Measurements from ENCODE around the gene DAND5. TPM values are rescaled to one million over a fixed set of nuclear protein-coding genes. Genes with fewer than 3 reads are reported as not detected.

Gene DAND5
- total RNA-seq, 2 experiments from 2014 or later = not detected

DNA sequence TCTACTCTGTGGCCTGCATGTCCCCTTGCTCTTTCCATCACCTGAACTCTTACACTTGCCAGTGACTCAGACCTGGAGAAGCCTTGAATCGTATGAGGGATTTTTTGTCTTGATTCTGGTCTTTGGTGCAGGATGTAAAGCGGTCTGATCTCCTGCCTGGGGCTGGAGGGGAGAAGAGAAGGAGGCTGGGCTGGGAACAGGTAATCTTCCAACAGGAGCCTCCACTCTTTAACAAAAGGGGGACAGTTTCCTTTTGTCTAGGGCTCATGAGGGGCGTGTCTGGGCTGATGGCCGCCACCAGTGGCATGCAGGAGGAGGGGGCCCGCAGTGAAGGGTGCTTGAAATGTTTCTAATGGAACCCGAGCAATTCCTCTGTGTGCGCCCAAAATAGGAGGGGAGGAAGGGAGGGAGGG is 50.6 kb downstream of the DAND5 start:
- no peak for ATAC-seq
- H3K36me3 Mint-ChIP-seq (ENCODE audit: low read depth) = peaks cover 4% of the 10 kb centered on the region
- no peak for DNase-seq
- peaks cover 18% of the 10 kb centered on the region for H3K4me1 Mint-ChIP-seq (ENCODE audit: low read depth)
- intact Hi-C loops (cut with micrococcal nuclease) = no loop called here
- no peaks in the 10 kb centered on the region for H3K9me3 Mint-ChIP-seq
- H3K4me3 Mint-ChIP-seq = no peak overlapping the region
- ChIA-PET POLR2A (no interaction called here), CTCF (no interaction called here)
- peaks cover 28% of the 10 kb centered on the region for H3K27me3 Mint-ChIP-seq
- no peak for TF ChIP-seq CTCF (IDR thresholded peaks at IDR 0.05)
- H3K27ac Mint-ChIP-seq = no peak overlapping the region

DNA sequence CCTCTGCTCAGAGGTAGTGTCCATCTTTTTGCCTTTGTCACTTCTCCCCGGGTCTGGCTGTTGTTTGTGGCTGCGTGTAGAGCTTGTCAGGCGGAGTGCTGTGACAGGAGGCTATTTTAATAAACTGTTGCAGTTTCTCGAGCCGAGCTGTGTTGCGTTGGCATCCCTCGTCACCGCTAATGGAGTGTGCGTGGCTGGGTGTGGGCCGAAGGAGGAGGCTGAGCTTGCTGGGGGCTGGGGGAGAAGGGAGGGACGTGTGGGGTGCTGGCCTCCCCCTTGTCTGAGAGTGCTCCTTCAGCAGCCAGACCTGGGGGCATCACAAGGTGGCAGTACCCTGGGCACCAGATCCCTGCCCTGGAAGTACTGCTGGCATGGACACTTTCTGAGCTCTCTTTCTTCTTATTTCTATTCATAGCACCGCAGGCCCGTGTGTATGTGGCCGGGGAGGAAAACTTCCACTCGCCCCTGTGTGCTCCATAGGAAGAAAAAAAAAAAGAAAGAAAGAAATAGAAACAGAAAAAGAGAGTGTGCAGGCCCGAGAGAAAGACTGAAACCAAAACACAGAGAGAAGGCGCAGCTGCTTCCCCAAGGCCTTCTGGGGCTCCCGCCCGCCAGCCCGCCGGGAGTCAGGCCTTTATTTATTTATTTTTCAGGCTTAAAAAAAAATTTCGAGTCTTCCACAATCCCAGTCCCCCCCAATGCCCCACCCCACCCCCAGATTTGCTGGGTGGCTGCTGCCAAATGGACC is 52.9 kb downstream of the DAND5 start:
- H3K4me3 Mint-ChIP-seq = no peak overlapping the region
- intact Hi-C loops (cut with micrococcal nuclease) = no loop called here
- TF ChIP-seq CTCF (IDR thresholded peaks at IDR 0.05) = no peak
- ChIA-PET CTCF (interaction anchor here (0.9 to 3.5 kb wide), 8 partner anchors 8 to 57 kb away, joined by 3 to 15 read pairs (median 8); no protein-coding TSS in a partner anchor), POLR2A (interaction anchor here (1.6 to 1.7 kb wide), 2 partner anchors 9 to 10 kb away, joined by 7 to 8 read pairs; no protein-coding TSS in a partner anchor)
- H3K4me1 Mint-ChIP-seq (ENCODE audit: low read depth) = peaks cover 18% of the 10 kb centered on the region
- H3K9me3 Mint-ChIP-seq = no peaks in the 10 kb centered on the region
- peaks cover 26% of the 10 kb centered on the region for H3K27me3 Mint-ChIP-seq
- peaks cover 4% of the 10 kb centered on the region for H3K36me3 Mint-ChIP-seq (ENCODE audit: low read depth)
- ATAC-seq (no peak), DNase-seq (no peak)
- no peak overlapping the region for H3K27ac Mint-ChIP-seq

DNA sequence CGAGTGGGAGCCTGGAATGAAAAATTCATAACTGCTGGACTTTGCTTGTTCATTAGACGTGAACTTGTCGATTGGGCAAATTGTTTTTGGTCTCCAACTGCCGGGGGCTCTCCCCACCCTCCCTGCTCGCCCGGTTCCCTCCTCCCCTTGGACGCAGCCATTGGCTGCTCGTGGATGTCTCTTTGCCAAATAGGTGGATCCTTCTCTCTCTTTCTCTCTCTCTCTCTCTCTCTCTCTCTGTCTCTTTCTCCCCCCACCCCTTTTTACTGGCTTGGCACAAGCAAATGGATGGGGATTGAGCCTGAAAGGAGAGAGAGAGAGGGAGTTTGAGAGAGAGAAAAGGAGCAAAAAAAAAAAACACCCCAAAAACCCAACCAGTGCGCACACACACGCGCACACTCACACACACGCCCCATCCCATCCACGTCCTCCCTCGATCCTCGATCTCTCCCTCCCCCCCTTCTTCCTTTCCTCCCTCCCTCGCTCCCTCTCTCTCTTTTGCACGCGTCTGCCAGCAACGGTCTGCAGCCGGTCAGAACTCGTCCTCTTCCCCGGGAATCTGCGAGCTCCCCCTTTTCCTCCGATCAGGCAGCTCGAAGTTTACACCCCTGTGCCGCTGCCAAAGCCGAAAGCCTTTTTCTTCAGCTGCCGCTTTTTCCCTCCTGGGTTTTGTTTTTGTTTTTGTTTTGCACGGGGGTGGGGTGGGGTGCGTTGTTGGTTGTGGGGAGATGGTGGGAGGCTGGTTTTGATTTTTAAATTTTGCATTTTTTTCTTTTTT is 53.7 kb downstream of the DAND5 start:
- intact Hi-C loops (cut with micrococcal nuclease) = no loop called here
- H3K36me3 Mint-ChIP-seq (ENCODE audit: low read depth) = peaks cover 4% of the 10 kb centered on the region
- peak overlapping the region; percentile 64 for H3K4me3 Mint-ChIP-seq
- TF ChIP-seq CTCF (IDR thresholded peaks at IDR 0.05) = no peak
- ATAC-seq (peak; percentile 63), DNase-seq (peak; percentile 29)
- H3K4me1 Mint-ChIP-seq (ENCODE audit: low read depth) = peaks cover 18% of the 10 kb centered on the region
- no peaks in the 10 kb centered on the region for H3K9me3 Mint-ChIP-seq
- POLR2A ChIA-PET = interaction anchor here (1.6 kb wide), 1 partner anchor 10 kb away, joined by 8 read pairs; no protein-coding TSS in a partner anchor
- H3K27ac Mint-ChIP-seq = peak overlapping the region; percentile 12
- CTCF ChIA-PET = interaction anchor here (1.1 to 12.4 kb wide), 7 partner anchors 10 to 72 kb away, joined by 3 to 154 read pairs (median 12); no protein-coding TSS in a partner anchor
- peaks cover 21% of the 10 kb centered on the region for H3K27me3 Mint-ChIP-seq

DNA sequence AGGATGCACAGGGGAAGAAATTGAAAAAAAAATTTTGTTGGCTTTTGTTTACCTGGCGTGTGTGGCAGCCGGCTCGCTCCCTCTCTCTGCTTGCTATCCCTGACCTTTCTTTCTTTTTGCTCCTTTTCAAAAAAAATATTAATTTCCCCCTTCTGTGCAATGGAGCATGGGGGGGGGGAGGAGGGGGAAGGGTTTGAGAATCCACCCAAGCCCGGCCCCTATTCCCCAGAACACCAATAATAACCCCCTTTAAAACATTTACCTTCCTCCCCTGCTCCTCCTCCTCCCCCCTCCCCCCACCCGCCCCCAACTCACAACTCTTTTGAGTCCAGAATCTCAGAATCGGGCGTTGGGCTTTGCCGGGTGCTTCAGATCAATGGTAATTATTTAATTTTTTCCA is 54.3 kb downstream of the DAND5 start:
- peak overlapping the region; percentile 64 for H3K4me3 Mint-ChIP-seq
- H3K9me3 Mint-ChIP-seq = no peaks in the 10 kb centered on the region
- intact Hi-C loops (cut with micrococcal nuclease) = no loop called here
- no peak overlapping the region for H3K27ac Mint-ChIP-seq
- POLR2A ChIA-PET = interaction anchor here (0.7 kb wide), 1 partner anchor 10 kb away, joined by 3 read pairs; no protein-coding TSS in a partner anchor
- peaks cover 18% of the 10 kb centered on the region for H3K4me1 Mint-ChIP-seq (ENCODE audit: low read depth)
- no peak for TF ChIP-seq CTCF (IDR thresholded peaks at IDR 0.05)
- H3K27me3 Mint-ChIP-seq = peaks cover 21% of the 10 kb centered on the region
- ATAC-seq = no peak
- CTCF ChIA-PET = interaction anchor here (1.1 to 12.4 kb wide), 5 partner anchors 10 to 71 kb away, joined by 3 to 154 read pairs (median 13); no protein-coding TSS in a partner anchor
- H3K36me3 Mint-ChIP-seq (ENCODE audit: low read depth) = peaks cover 4% of the 10 kb centered on the region
- no peak for DNase-seq

Small RNA genes lying within 50 kb of the gene (microRNA-seq; reads per million reads assigned to microRNA genes)
- gene MIR5695 (ENCODE audit: borderline microRNAs expressed, borderline replicate concordance) (not detected), gene MIR6515 (ENCODE audit: borderline microRNAs expressed, borderline replicate concordance) (2.1 reads per million)

Other genes starting within 250 kb of the DAND5 start
- gene TNPO2, start 245.6 kb upstream of the DAND5 start, total RNA-seq = 10 to 100 TPM; 90.7 to 94.5 TPM
- 100 to 1,000 TPM; 154 to 169 TPM for gene TRIR, start 234.9 kb upstream of the DAND5 start, total RNA-seq
- 10 to 100 TPM; 50.7 to 52.2 TPM for gene GET3, start 232.1 kb upstream of the DAND5 start, total RNA-seq
- not detected for gene BEST2, start 217.8 kb upstream of the DAND5 start, total RNA-seq
- 10 to 100 TPM; 17.3 to 18.4 TPM for gene HOOK2, start 194.0 kb upstream of the DAND5 start, total RNA-seq
- 100 to 1,000 TPM; 292 to 299 TPM for gene JUNB, start 178.1 kb upstream of the DAND5 start, total RNA-seq
- gene PRDX2, start 167.8 kb upstream of the DAND5 start, total RNA-seq = 100 to 1,000 TPM; 251 to 262 TPM
- gene THSD8, start 167.5 kb upstream of the DAND5 start, total RNA-seq = 10 to 100 TPM; 31.1 to 36.2 TPM
- 10 to 100 TPM; 40.3 to 44.1 TPM for gene RNASEH2A, start 163.0 kb upstream of the DAND5 start, total RNA-seq
- not detected for gene RTBDN, start 135.0 kb upstream of the DAND5 start, total RNA-seq
- 1 to 10 TPM; 2.4 to 3.0 TPM for gene MAST1, start 131.1 kb upstream of the DAND5 start, total RNA-seq
- 10 to 100 TPM; 22.3 to 26.1 TPM for gene DNASE2, start 88.1 kb upstream of the DAND5 start, total RNA-seq
- under 1 TPM; 0.32 to 0.38 TPM for gene KLF1, start 82.4 kb upstream of the DAND5 start, total RNA-seq
- 10 to 100 TPM; 37.5 to 43.8 TPM for gene GCDH, start 78.4 kb upstream of the DAND5 start, total RNA-seq
- gene SYCE2, start 50.3 kb upstream of the DAND5 start, total RNA-seq = 1 to 10 TPM; 3.0 to 4.4 TPM
- gene FARSA, start 35.9 kb upstream of the DAND5 start, total RNA-seq = 100 to 1,000 TPM; 128 to 138 TPM
- 100 to 1,000 TPM; 535 to 563 TPM for gene CALR, start 31.0 kb upstream of the DAND5 start, total RNA-seq
- 100 to 1,000 TPM; 189 to 190 TPM for gene RAD23A, start 23.7 kb upstream of the DAND5 start, total RNA-seq
- gene GADD45GIP1, start 12.4 kb upstream of the DAND5 start, total RNA-seq = 10 to 100 TPM; 32.6 to 36.0 TPM
- 1 to 10 TPM; 4.7 to 5.0 TPM for gene NFIX, start 25.9 kb downstream of the DAND5 start, total RNA-seq
- gene LYL1, start 133.3 kb downstream of the DAND5 start, total RNA-seq = 1 to 10 TPM; 3.9 to 4.8 TPM
- 10 to 100 TPM; 85.0 to 95.7 TPM for gene TRMT1, start 147.2 kb downstream of the DAND5 start, total RNA-seq
- 10 to 100 TPM; 73.8 to 87.5 TPM for gene NACC1, start 148.7 kb downstream of the DAND5 start, total RNA-seq
- gene STX10, start 180.8 kb downstream of the DAND5 start, total RNA-seq = 10 to 100 TPM; 66.8 to 72.4 TPM
- 100 to 1,000 TPM; 120 to 122 TPM for gene IER2, start 180.8 kb downstream of the DAND5 start, total RNA-seq

Data from activated CD8-positive, alpha-beta T cell treated with anti-CD3 and anti-CD28 coated beads for 36 hours (primary cell).